ENCODE measurements around the gene BABAM2. TPM values are rescaled to one million over a fixed set of nuclear protein-coding genes. Genes with fewer than 3 reads are reported as not detected.

BABAM2 gene
- total and polyA plus RNA-seq, 7 donors: 22.9 to 52.3 (median 25.2) TPM

DNA sequence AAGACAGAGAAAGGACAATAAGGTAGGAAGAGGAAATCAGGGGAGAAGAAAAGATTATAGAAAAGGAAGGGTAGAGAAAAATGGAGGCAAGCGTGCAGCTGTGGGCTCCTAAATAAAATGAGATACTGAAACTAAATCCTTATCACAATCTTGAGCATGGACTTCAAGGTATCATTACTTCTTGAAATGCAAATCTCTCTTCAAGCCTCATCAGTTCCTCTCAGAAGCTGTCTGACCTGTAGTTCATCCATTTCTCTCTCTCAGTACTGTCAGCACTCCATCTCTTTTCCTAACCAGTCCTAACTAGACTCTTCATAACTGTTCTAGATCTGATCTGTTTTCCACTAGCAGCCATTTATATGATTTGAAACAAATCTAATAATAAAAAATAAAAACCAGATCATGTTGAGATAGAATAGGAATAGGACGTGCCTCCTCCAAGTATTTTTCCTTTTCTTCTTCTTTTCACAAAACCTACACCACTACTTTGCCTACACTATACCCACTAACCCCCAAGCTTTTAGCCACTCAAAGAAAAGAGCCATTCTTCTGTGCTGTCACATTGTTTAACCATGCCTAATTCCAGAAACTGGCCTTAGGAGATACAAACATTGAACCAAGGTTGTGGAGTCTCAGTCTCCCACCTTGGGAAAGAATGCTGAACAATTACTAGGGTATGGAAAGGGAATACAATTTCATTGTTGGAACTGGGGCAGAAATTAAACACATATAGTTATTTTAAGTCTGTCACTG lies 21.1 kb downstream of the BABAM2 start:
- H3K9me3 ChIP-seq: no peaks in the 10 kb centered on the region
- H3K36me3 ChIP-seq: no peaks in the 10 kb centered on the region
- DNase-seq: no peak
- no peak overlapping the region for H3K4me3 ChIP-seq
- 96 to 99% methylated on average over 2 of the region's 2 CpGs for WGBS, 2 donors
- TF ChIP-seq POLR2A (IDR thresholded peaks at IDR 0.05) (no peak), EP300 (IDR thresholded peaks at IDR 0.05) (no peak), POLR2AphosphoS5 (IDR thresholded peaks at IDR 0.05) (no peak)
- TF ChIP-seq, protein P1, sequence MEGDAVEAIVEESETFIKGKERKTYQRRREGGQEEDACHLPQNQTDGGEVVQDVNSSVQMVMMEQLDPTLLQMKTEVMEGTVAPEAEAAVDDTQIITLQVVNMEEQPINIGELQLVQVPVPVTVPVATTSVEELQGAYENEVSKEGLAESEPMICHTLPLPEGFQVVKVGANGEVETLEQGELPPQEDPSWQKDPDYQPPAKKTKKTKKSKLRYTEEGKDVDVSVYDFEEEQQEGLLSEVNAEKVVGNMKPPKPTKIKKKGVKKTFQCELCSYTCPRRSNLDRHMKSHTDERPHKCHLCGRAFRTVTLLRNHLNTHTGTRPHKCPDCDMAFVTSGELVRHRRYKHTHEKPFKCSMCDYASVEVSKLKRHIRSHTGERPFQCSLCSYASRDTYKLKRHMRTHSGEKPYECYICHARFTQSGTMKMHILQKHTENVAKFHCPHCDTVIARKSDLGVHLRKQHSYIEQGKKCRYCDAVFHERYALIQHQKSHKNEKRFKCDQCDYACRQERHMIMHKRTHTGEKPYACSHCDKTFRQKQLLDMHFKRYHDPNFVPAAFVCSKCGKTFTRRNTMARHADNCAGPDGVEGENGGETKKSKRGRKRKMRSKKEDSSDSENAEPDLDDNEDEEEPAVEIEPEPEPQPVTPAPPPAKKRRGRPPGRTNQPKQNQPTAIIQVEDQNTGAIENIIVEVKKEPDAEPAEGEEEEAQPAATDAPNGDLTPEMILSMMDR (IDR thresholded peaks at IDR 0.05): no peak
- peaks cover 0 to 32% (median 29%) of the 10 kb centered on the region in 4 donors for H3K4me1 ChIP-seq
- H3K27ac ChIP-seq: no peak overlapping the region
- H3K27me3 ChIP-seq: no peaks in the 10 kb centered on the region
- intact Hi-C loops (cut with DNase I): no loop called here

DNA sequence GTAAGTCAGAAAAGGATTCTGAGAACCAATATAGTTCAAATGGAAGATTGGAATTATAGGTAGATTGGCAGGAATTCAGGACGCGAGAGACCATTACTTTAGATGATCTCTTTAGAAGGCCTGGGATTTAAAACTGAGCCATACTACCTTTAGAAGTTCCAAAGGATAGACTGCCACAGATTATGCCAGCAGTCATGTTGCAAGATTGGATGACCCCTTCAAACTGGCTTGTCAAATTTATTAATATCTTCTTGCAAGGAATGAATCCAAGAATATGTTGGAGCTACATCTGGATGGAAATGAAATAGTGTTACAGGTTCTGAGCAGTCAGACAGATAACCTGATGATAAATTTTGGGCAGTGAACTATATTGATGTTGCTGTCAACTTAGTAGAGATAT lies 22.0 kb downstream of the BABAM2 start:
- peaks cover 0 to 40% (median 34%) of the 10 kb centered on the region in 4 donors for H3K4me1 ChIP-seq
- H3K36me3 ChIP-seq: no peaks in the 10 kb centered on the region
- no peak for DNase-seq
- intact Hi-C loops (cut with DNase I): no loop called here
- H3K27ac ChIP-seq: no peak overlapping the region
- no peaks in the 10 kb centered on the region for H3K9me3 ChIP-seq
- TF ChIP-seq POLR2AphosphoS5 (IDR thresholded peaks at IDR 0.05) (no peak), EP300 (IDR thresholded peaks at IDR 0.05) (no peak)
- H3K27me3 ChIP-seq: no peaks in the 10 kb centered on the region
- no peak overlapping the region for H3K4me3 ChIP-seq
- 98 to 99% methylated on average over 2 of the region's 2 CpGs for WGBS, 2 donors

DNA sequence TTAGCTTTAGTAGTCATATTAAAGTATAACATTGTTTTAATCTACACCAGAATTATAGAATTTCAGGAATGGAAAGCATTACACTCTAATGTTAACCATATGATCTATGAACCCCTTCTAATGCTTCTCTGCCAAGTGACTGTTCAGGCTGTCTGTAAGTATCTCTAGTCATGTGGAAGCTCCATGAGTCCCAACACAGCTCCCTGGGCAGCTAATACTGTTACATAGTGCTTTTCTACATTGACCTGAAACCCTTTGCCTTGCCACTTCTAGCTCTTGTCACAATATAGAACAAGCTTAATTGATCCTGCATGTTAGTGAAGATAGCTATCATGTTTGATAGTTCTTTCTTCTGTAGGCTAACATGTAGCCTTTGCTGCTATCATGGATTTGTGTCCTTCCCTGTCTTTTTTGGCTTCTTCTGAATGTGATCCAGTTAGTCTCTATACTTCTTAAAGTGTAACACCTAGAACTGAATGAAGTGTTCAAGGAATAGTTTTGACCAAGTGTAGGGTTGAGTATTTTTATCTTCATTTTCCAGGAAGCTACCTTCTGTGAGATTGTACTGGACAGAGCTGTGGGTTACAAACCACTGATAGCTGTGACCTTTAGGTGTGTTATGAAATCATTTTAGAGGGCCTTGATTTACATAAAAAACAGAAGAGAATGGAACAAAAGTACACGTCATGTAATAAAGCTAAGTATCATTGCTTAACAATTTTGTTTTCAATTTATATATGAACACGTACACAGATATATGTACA lies 23.7 kb downstream of the BABAM2 start:
- intact Hi-C loops (cut with DNase I): loop anchor here (2.0 kb wide), 2 partner anchors 23 to 477 kb away; partner anchors contain the start of genes BABAM2 and RBKS
- TF ChIP-seq, protein P1 (IDR thresholded peaks at IDR 0.05): no peak
- TF ChIP-seq POLR2A (IDR thresholded peaks at IDR 0.05) (no peak), EP300 (IDR thresholded peaks at IDR 0.05) (no peak), POLR2AphosphoS5 (IDR thresholded peaks at IDR 0.05) (no peak)
- 86 to 90% methylated on average over 2 of the region's 2 CpGs for WGBS, 2 donors

DNA sequence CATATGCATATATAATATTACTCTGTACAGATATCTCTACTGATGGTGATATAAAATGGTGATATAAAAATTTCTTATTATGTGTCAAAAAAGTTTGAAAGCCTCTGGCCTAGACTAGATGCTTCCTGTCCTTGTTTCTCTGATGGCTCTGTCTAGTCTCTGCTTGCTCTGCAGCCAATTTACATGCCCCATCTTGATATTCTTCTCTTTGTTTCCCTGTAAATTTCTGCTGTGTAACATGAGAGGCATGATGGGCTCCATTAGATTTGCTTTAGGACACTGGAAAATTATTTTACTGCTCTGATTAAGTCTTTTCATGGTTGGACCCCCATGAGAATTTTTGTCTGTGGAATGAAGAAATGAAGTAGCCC lies 24.3 kb downstream of the BABAM2 start:
- Histone ChIP-seq H3K4me3 (no peak overlapping the region), H3K27ac (peak overlapping the region; percentile 75 to 83 (median 81)), H3K27me3 (no peaks in the 10 kb centered on the region), H3K9me3 (no peaks in the 10 kb centered on the region), H3K4me1 (peaks cover 0 to 36% (median 33%) of the 10 kb centered on the region in 4 donors), H3K36me3 (no peaks in the 10 kb centered on the region)
- no peak for DNase-seq
- TF ChIP-seq, protein P1 (IDR thresholded peaks at IDR 0.05): no peak
- TF ChIP-seq EP300 (IDR thresholded peaks at IDR 0.05): no peak
- TF ChIP-seq POLR2AphosphoS5 (IDR thresholded peaks at IDR 0.05): no peak
- TF ChIP-seq POLR2A (IDR thresholded peaks at IDR 0.05): no peak
- intact Hi-C loops (cut with DNase I): loop anchor here (2.0 kb wide), 2 partner anchors 24 to 476 kb away; partner anchors contain the start of genes BABAM2 and RBKS

More for the DNA sequence above, 23.7 kb downstream of the BABAM2 start:
- no peak overlapping the region for H3K4me3 ChIP-seq
- H3K36me3 ChIP-seq: no peaks in the 10 kb centered on the region
- H3K27ac ChIP-seq: peak overlapping the region; percentile 75 to 83 (median 81)
- DNase-seq: no peak
- H3K4me1 ChIP-seq: peaks cover 0 to 36% (median 33%) of the 10 kb centered on the region in 4 donors
- no peaks in the 10 kb centered on the region for H3K27me3 ChIP-seq
- no peaks in the 10 kb centered on the region for H3K9me3 ChIP-seq

DNA sequence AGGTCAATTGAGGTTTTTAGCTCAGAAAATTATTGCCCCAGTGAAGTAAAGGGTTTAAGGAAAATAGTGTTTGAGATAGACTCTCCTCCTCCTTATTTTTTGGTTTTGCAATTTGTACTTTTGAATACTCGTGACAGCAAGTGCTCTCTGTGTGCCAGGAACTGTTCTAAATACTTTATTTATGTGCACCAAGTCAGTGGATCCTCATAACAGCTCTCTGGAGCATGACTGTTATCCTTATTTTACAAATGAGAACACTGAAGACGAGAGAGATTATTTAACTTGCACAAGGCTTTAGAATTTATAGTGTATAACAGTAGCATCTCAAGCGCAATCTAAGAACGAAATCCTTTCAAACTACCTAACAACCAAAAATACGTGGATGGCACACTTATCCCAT lies 24.7 kb downstream of the BABAM2 start:
- DNase-seq: peak; percentile 72
- H3K27ac ChIP-seq: peak overlapping the region; percentile 75 to 83 (median 81)
- WGBS, 2 donors: 67 to 72% methylated on average over 5 of the region's 5 CpGs

More for the DNA sequence above, 24.7 kb downstream of the BABAM2 start:
- Histone ChIP-seq H3K4me1 (peaks cover 0 to 36% (median 33%) of the 10 kb centered on the region in 4 donors), H3K27me3 (no peaks in the 10 kb centered on the region), H3K36me3 (no peaks in the 10 kb centered on the region), H3K9me3 (no peaks in the 10 kb centered on the region), H3K4me3 (peak overlapping the region in 1 of 4 donors; percentile 1)
- intact Hi-C loops (cut with DNase I): loop anchor here (2.0 kb wide), 2 partner anchors 24 to 476 kb away; partner anchors contain the start of genes BABAM2 and RBKS
- TF ChIP-seq EP300 (IDR thresholded peaks at IDR 0.05): peak; percentile 9 to 77 (median 69)
- TF ChIP-seq POLR2AphosphoS5 (IDR thresholded peaks at IDR 0.05): peak; percentile 51 to 73 (median 66)
- no peak for TF ChIP-seq POLR2A (IDR thresholded peaks at IDR 0.05)
- TF ChIP-seq, protein P1 (IDR thresholded peaks at IDR 0.05): no peak

Measured in sigmoid colon (tissue), 7 donors.